H9 (cell line): ENCODE measurements around the gene BICDL2. TPM values are rescaled to one million over a fixed set of nuclear protein-coding genes. Genes with fewer than 3 reads are reported as not detected.

Source experiments
- DNase-seq: peaks from one replicate; pipeline ENCODE4 v3.0.0-alpha.2; 2017
- H2AFZ ChIP-seq: one replicate; pipeline ENCODE4 v1.6.1; 2013; ENCODE audit warnings: mild to moderate bottlenecking, low read length, control low read depth, moderate library complexity
- H2AK5ac ChIP-seq: 2 replicates; pipeline ENCODE4 v1.6.1; 2013; ENCODE audit warnings: low read length, control low read depth, mixed read lengths; ENCODE audit not compliant: insufficient read length
- H2BK120ac ChIP-seq: one replicate; pipeline ENCODE4 v1.6.1; 2013; ENCODE audit warnings: low read depth, mild to moderate bottlenecking, low read length, control low read depth, inconsistent platforms; ENCODE audit not compliant: poor library complexity, severe bottlenecking
- H2BK12ac ChIP-seq: 2 replicates; pipeline ENCODE4 v1.6.1; 2013; ENCODE audit warnings: low read length, control low read depth, mixed read lengths, low read depth; ENCODE audit not compliant: insufficient read length
- H2BK15ac ChIP-seq: 2 replicates; pipeline ENCODE4 v1.6.1; 2013; ENCODE audit warnings: low read depth, low read length, control low read depth
- H2BK20ac ChIP-seq: one replicate; pipeline ENCODE4 v1.6.1; 2013; ENCODE audit warnings: low read depth, mild to moderate bottlenecking, low read length, control low read depth, inconsistent platforms; ENCODE audit not compliant: poor library complexity, severe bottlenecking
- H2BK5ac ChIP-seq: 2 replicates; pipeline ENCODE4 v1.6.1; 2013; ENCODE audit warnings: low read length, control low read depth, mixed read lengths; ENCODE audit not compliant: insufficient read length
- H3K14ac ChIP-seq: 2 replicates; pipeline ENCODE4 v1.6.1; 2013; ENCODE audit warnings: low read length, control low read depth; ENCODE audit not compliant: insufficient read depth
- H3K18ac ChIP-seq: 2 replicates; pipeline ENCODE4 v1.6.1; 2013; ENCODE audit warnings: low read depth, mild to moderate bottlenecking, mixed read lengths, low read length, control low read depth; ENCODE audit not compliant: insufficient read length
- H3K23ac ChIP-seq: 2 replicates; pipeline ENCODE4 v1.6.1; 2013; ENCODE audit warnings: low read length, control low read depth, mixed read lengths, low read depth; ENCODE audit not compliant: insufficient read length
- H3K23me2 ChIP-seq: 2 replicates; pipeline ENCODE4 v1.6.1; 2013; ENCODE audit warnings: low read depth, mild to moderate bottlenecking, mixed read lengths, low read length, control low read depth; ENCODE audit not compliant: insufficient read length, poor library complexity, severe bottlenecking
- H3K27ac ChIP-seq: 2 replicates; pipeline ENCODE4 v1.5.1; 2013; ENCODE audit warnings: low read length, control low read depth, mixed read lengths, low read depth; ENCODE audit not compliant: insufficient read length
- H3K27me3 ChIP-seq: 2 replicates; pipeline ENCODE4 v1.6.1; 2013; ENCODE audit warnings: low read length, control low read depth, inconsistent platforms; ENCODE audit not compliant: insufficient read depth
- H3K4ac ChIP-seq: 2 replicates; pipeline ENCODE4 v1.6.1; 2013; ENCODE audit warnings: low read depth, mild to moderate bottlenecking, control low read depth, inconsistent platforms, low read length, moderate library complexity
- H3K4me1 ChIP-seq: 2 replicates; pipeline ENCODE4 v1.6.1; 2013; ENCODE audit warnings: low read length, control low read depth, inconsistent platforms; ENCODE audit not compliant: insufficient read depth
- H3K4me2 ChIP-seq: 2 replicates; pipeline ENCODE4 v1.6.1; 2013; ENCODE audit warnings: low read length, control low read depth, mixed read lengths; ENCODE audit not compliant: insufficient read length, insufficient read depth
- H3K56ac ChIP-seq: 2 replicates; pipeline ENCODE4 v1.6.1; 2013; ENCODE audit warnings: low read depth, mild to moderate bottlenecking, mixed read lengths, low read length, control low read depth; ENCODE audit not compliant: insufficient read length
- H3K79me1 ChIP-seq: 2 replicates; pipeline ENCODE4 v1.6.1; 2013; ENCODE audit warnings: low read depth, mild to moderate bottlenecking, moderate library complexity, low read length, control low read depth, inconsistent platforms; ENCODE audit not compliant: insufficient read depth, poor library complexity, severe bottlenecking
- H3K79me2 ChIP-seq: 2 replicates; pipeline ENCODE4 v1.6.1; 2013; ENCODE audit warnings: low read length, control low read depth, inconsistent platforms; ENCODE audit not compliant: insufficient read depth
- H3K9ac ChIP-seq: 2 replicates; pipeline ENCODE4 v1.6.1; 2013; ENCODE audit warnings: low read length, control low read depth, mixed read lengths; ENCODE audit not compliant: insufficient read length; ENCODE audit errors: extremely low read depth
- H3K9me3 ChIP-seq: one replicate; pipeline ENCODE4 v1.6.1; 2013; ENCODE audit warnings: low read depth, low read length, inconsistent platforms; ENCODE audit not compliant: control insufficient read depth
- H3T11ph ChIP-seq: one replicate; pipeline ENCODE4 v1.6.1; 2013; ENCODE audit warnings: mild to moderate bottlenecking, low read length, control low read depth, inconsistent platforms
- H4K20me1 ChIP-seq: one replicate; pipeline ENCODE4 v1.6.1; 2013; ENCODE audit not compliant: control insufficient read depth, insufficient read length, insufficient read depth
- H4K5ac ChIP-seq: 2 replicates; pipeline ENCODE4 v1.6.1; 2013; ENCODE audit warnings: low read depth, mild to moderate bottlenecking, mixed read lengths, low read length, control low read depth; ENCODE audit not compliant: insufficient read length
- H4K8ac ChIP-seq: replicated peaks from 2 replicates; pipeline ENCODE4 v1.6.1; 2013; ENCODE audit warnings: low read length, control low read depth, mixed read lengths, low read depth; ENCODE audit not compliant: insufficient read length
- H4K91ac ChIP-seq: 2 replicates; pipeline ENCODE4 v1.6.1; 2013; ENCODE audit warnings: low read depth, mild to moderate bottlenecking, moderate library complexity, mixed read lengths, low read length, control low read depth; ENCODE audit not compliant: insufficient read length
- H3K27ac Mint-ChIP-seq, 3 experiments: 2 replicates in 2 of 3; 3 replicates in 1 of 3; pipeline ENCODE4 v1.8.0; 2020 to 2021; ENCODE audit warnings: mixed read lengths in 3 of 3, mild to moderate bottlenecking in 1 of 3, moderate library complexity in 1 of 3
- H3K27me3 Mint-ChIP-seq: 2 replicates; pipeline ENCODE4 v1.8.0; 2021; ENCODE audit warnings: low read depth, mild to moderate bottlenecking, moderate library complexity, mixed read lengths
- H3K36me3 Mint-ChIP-seq, 3 experiments: 2 replicates in 2 of 3; 3 replicates in 1 of 3; pipeline ENCODE4 v1.8.0; 2020 to 2021; ENCODE audit warnings: low read depth in 3 of 3, mixed read lengths in 3 of 3; ENCODE audit not compliant: insufficient read depth in 1 of 3
- H3K4me1 Mint-ChIP-seq, 2 experiments: 2 replicates each; pipeline ENCODE4 v1.8.0; 2020; ENCODE audit warnings: mixed read lengths in 2 of 2
- H3K4me3 Mint-ChIP-seq, 2 experiments: 2 replicates in 1 of 2; 3 replicates in 1 of 2; pipeline ENCODE4 v1.8.0; 2020 to 2021; ENCODE audit warnings: mild to moderate bottlenecking in 2 of 2, mixed read lengths in 2 of 2, moderate library complexity in 1 of 2
- H3K9me3 Mint-ChIP-seq, 2 experiments: 2 replicates in 1 of 2; 3 replicates in 1 of 2; pipeline ENCODE4 v1.8.0; 2020; ENCODE audit warnings: mild to moderate bottlenecking in 2 of 2, mixed read lengths in 2 of 2, moderate library complexity in 1 of 2
- WGBS: extraction: QIAGEN DNeasy Blood & Tissue Kit; methylation state at CpG from one replicate; pipeline ENCODE4 v1.1.7; 2013; ENCODE audit warnings: missing lambda C conversion rate, low lambda C conversion rate, mixed read lengths; ENCODE audit not compliant: insufficient read length; ENCODE audit errors: extremely low coverage; 5-methylcytosine and 5-hydroxymethylcytosine counted together
- total RNA-seq: library from RNA; stranded (reverse); gene quantifications from 2 replicates; pipeline ENCODE4 v1.2.1, GENCODE V29; 2021
- TF ChIP-seq, protein P1 (sequence below): fragments of 200-600 bp; sonication (generic); conservative IDR thresholded peaks from 3 replicates; pipeline ENCODE4 v1.8.0; 2021; ENCODE audit warnings: antibody characterized with exemption, mild to moderate bottlenecking

The BICDL2 gene
- total RNA-seq, 1 experiment from 2014 or later: 13.5 TPM

- H4K5ac ChIP-seq: no peak overlapping the region
- no peak overlapping the region for H3K4me2 ChIP-seq
- no peaks in the 10 kb centered on the region for H3K9me3 ChIP-seq
- H3K4ac ChIP-seq: no peak overlapping the region
- H3K9me3 Mint-ChIP-seq: no peaks in the 10 kb centered on the region
- no peaks in the 10 kb centered on the region for H3K23me2 ChIP-seq
- TF ChIP-seq, protein P1, sequence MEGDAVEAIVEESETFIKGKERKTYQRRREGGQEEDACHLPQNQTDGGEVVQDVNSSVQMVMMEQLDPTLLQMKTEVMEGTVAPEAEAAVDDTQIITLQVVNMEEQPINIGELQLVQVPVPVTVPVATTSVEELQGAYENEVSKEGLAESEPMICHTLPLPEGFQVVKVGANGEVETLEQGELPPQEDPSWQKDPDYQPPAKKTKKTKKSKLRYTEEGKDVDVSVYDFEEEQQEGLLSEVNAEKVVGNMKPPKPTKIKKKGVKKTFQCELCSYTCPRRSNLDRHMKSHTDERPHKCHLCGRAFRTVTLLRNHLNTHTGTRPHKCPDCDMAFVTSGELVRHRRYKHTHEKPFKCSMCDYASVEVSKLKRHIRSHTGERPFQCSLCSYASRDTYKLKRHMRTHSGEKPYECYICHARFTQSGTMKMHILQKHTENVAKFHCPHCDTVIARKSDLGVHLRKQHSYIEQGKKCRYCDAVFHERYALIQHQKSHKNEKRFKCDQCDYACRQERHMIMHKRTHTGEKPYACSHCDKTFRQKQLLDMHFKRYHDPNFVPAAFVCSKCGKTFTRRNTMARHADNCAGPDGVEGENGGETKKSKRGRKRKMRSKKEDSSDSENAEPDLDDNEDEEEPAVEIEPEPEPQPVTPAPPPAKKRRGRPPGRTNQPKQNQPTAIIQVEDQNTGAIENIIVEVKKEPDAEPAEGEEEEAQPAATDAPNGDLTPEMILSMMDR: no peak
- H2BK15ac ChIP-seq: no peak overlapping the region
- no CpG with 5 or more reads among the region's 7 CpGs for WGBS
- H4K91ac ChIP-seq: no peak overlapping the region
- H3K9ac ChIP-seq: no peak overlapping the region
- H3K4me3 Mint-ChIP-seq: no peak overlapping the region
- no peak overlapping the region for H3K56ac ChIP-seq
- H3K14ac ChIP-seq: no peak overlapping the region
- no peak overlapping the region for H3K23ac ChIP-seq
- H3K4me1 Mint-ChIP-seq: peaks cover 10 to 17% of the 10 kb centered on the region in 2 experiments
- H2AFZ ChIP-seq: no peak overlapping the region
- no peaks in the 10 kb centered on the region for H3K4me1 ChIP-seq
- H2BK5ac ChIP-seq: no peak overlapping the region
- H3K79me2 ChIP-seq: no peaks in the 10 kb centered on the region
- no peak overlapping the region for H2AK5ac ChIP-seq
- H3K36me3 Mint-ChIP-seq: peaks cover 13 to 51% (median 14%) of the 10 kb centered on the region in 3 experiments; a peak in 6 of 7 replicates
- no peak for DNase-seq
- no peak overlapping the region for H2BK120ac ChIP-seq
- peaks cover 4% of the 10 kb centered on the region; the same call in 1 of the 2 replicates for H3K27me3 Mint-ChIP-seq
- no peaks in the 10 kb centered on the region for H4K20me1 ChIP-seq
- H3T11ph ChIP-seq: no peak overlapping the region
- H3K79me1 ChIP-seq: no peaks in the 10 kb centered on the region
- no peak overlapping the region for H3K18ac ChIP-seq
- no peak overlapping the region for H2BK20ac ChIP-seq
- no peak overlapping the region for H2BK12ac ChIP-seq
- H3K27me3 ChIP-seq: no peaks in the 10 kb centered on the region
- H4K8ac ChIP-seq: no peak overlapping the region
- H3K27ac ChIP-seq: no peak overlapping the region
- no peak overlapping the region for H3K27ac Mint-ChIP-seq
Observed at GRCh38 chr16:3084969-3085670, 48.4 kb upstream of the BICDL2 start.
